H1 (cell line): ENCODE results near the gene PLSCR1. TPM values are rescaled to one million over a fixed set of nuclear protein-coding genes. Genes with fewer than 3 reads are reported as not detected.

Source experiments
- BRCA1 ChIP-seq: IDR thresholded peaks from 2 replicates; pipeline ENCODE4 v1.6.1; 2012; ENCODE audit warnings: low read depth, low read length, improper control_type of control experiment
- CHD7 ChIP-seq: fragments of 300-600 bp; sonication (generic); IDR thresholded peaks from 2 replicates; pipeline ENCODE4 v1.7.1; 2012; ENCODE audit warnings: low read length, moderate library complexity, mild to moderate bottlenecking, inconsistent platforms; ENCODE audit not compliant: insufficient replicate concordance
- EZH2 ChIP-seq: fragments of 200-600 bp; sonication (generic); IDR thresholded peaks from 2 replicates; pipeline ENCODE4 v1.7.1; 2012; ENCODE audit warnings: low read depth, mild to moderate bottlenecking, moderate library complexity, low read length, inconsistent platforms; ENCODE audit not compliant: severe bottlenecking
- HDAC6 ChIP-seq: IDR thresholded peaks from one replicate; pipeline ENCODE4 v1.7.1; 2012; ENCODE audit warnings: low read depth, mild to moderate bottlenecking, inconsistent platforms, low read length, moderate library complexity
- RNF2 ChIP-seq: fragments of 200-900, 300-1000 bp; sonication (generic); IDR thresholded peaks from 2 replicates; pipeline ENCODE4 v1.7.1; 2016; ENCODE audit warnings: borderline replicate concordance, low read depth, mild to moderate bottlenecking, antibody characterized with exemption, low read length; ENCODE audit not compliant: poor library complexity, severe bottlenecking; ENCODE audit errors: missing control alignments
- SP2 ChIP-seq: IDR thresholded peaks from 2 replicates; pipeline ENCODE4 v1.6.1; 2012; ENCODE audit warnings: mild to moderate bottlenecking, low read length, inconsistent platforms
- polyA plus RNA-seq, 7 experiments: library from polyadenylated mRNA; depleted of rRNA in 3 of 7; stranded (reverse) in 5 of 7; unstranded in 2 of 7; fragments of >200 nt in 5 of 7; fragments of 200-250 nt in 2 of 7; gene quantifications; 1 replicate in 5 of 7; 2 replicates in 1 of 7; 4 replicates in 1 of 7; pipeline versions ENCODE4 v1.2.1 to v1.2.3, GENCODE V29; 2011 to 2013; ENCODE audit warnings: missing spikeins in 2 of 7, mixed read lengths in 2 of 7
- total RNA-seq: library from RNA; stranded (reverse); fragmentation: NEBNext Ultra II Directional; extraction: Animal tissue kit (Norgen Biotek cat#: 25700); gene quantifications from 2 replicates; pipeline ENCODE4 v1.2.1, GENCODE V29; 2021

The PLSCR1 gene
- total and polyA plus RNA-seq, 2 of the 8 experiments (the other 6 are each of a cell fraction or from before 2014, with no cell fraction given), result 32.2 to 48.5 TPM

- no peak for TF ChIP-seq CHD7
- TF ChIP-seq BRCA1, result no peak
- TF ChIP-seq HDAC6, result no peak
- TF ChIP-seq EZH2, result no peak
- no peak for TF ChIP-seq RNF2
- TF ChIP-seq SP2, result no peak
Measured at GRCh38 chr3:146524961-146525360, 19.4 kb downstream of the PLSCR1 start (continued).
